WTC11 (cell line): ENCODE data around the gene UBA1. TPM values are rescaled to one million over a fixed set of nuclear protein-coding genes. Genes with fewer than 3 reads are reported as not detected.

Experiments
- ATAC-seq: fragments of 200-7000 bp; cut with Tn5 transposase; 2 replicates; pipeline ENCODE4 v1.10.0; 2021; ENCODE audit warnings: mild to moderate bottlenecking, moderate library complexity
- CTCF ChIA-PET: fragments of 300-600 bp; sonication (Branson Sonifier 250); formaldehyde crosslinking; loops from one replicate; lab custom pipeline; 2021; ENCODE audit warnings: antibody characterized with exemption; lab: Charles Lee
- POLR2A ChIA-PET: fragments of 350-600 bp; sonication (Branson Sonifier 250); formaldehyde crosslinking; loops from one replicate; lab custom pipeline; 2021; ENCODE audit warnings: antibody characterized with exemption; lab: Charles Lee
- DNase-seq: peaks from one replicate; pipeline ENCODE4 v3.0.0; 2021; ENCODE audit warnings: low spot score
- H3K27ac Mint-ChIP-seq: 2 replicates; pipeline ENCODE4 v1.8.0; 2021; ENCODE audit warnings: mixed read lengths
- H3K27me3 Mint-ChIP-seq: 2 replicates; pipeline ENCODE4 v1.8.0; 2021; ENCODE audit warnings: low read depth, mild to moderate bottlenecking, moderate library complexity, mixed read lengths
- H3K36me3 Mint-ChIP-seq: 2 replicates; pipeline ENCODE4 v1.8.0; 2021; ENCODE audit warnings: mixed read lengths
- H3K4me1 Mint-ChIP-seq: 2 replicates; pipeline ENCODE4 v1.8.0; 2022; ENCODE audit warnings: mixed read lengths
- H3K4me3 Mint-ChIP-seq: 2 replicates; pipeline ENCODE4 v1.8.0; 2021; ENCODE audit warnings: mild to moderate bottlenecking, moderate library complexity, mixed read lengths
- H3K9me3 Mint-ChIP-seq: 2 replicates; pipeline ENCODE4 v1.8.0; 2021; ENCODE audit warnings: mixed read lengths
- CBFB ChIP-seq: sonication (generic); formaldehyde crosslinking; IDR thresholded peaks from 2 replicates; pipeline ENCODE4 v1.8.1; 2022; ENCODE audit warnings: mild to moderate bottlenecking, low read depth, missing genetic modification reagents
- CREM ChIP-seq: sonication (generic); formaldehyde crosslinking; IDR thresholded peaks from 2 replicates; pipeline ENCODE4 v1.8.1; 2022; ENCODE audit warnings: mild to moderate bottlenecking, missing genetic modification reagents, moderate library complexity
- ELF4 ChIP-seq: sonication (generic); formaldehyde crosslinking; IDR thresholded peaks from 2 replicates; pipeline ENCODE4 v1.8.1; 2022; ENCODE audit warnings: low read depth, mild to moderate bottlenecking, moderate library complexity, missing genetic modification reagents
- FOXJ3 ChIP-seq: sonication (generic); formaldehyde crosslinking; IDR thresholded peaks from 2 replicates; pipeline ENCODE4 v1.9.0; 2021; ENCODE audit warnings: missing genetic modification reagents, mild to moderate bottlenecking, borderline replicate concordance
- FOXK1 ChIP-seq: sonication (generic); formaldehyde crosslinking; IDR thresholded peaks from 2 replicates; pipeline ENCODE4 v1.8.0; 2022; ENCODE audit warnings: mild to moderate bottlenecking, moderate library complexity, missing genetic modification reagents
- JUN ChIP-seq: sonication (generic); formaldehyde crosslinking; IDR thresholded peaks from 2 replicates; pipeline ENCODE4 v1.8.0; 2023; ENCODE audit warnings: mild to moderate bottlenecking, missing genetic modification reagents
- NR1H2 ChIP-seq: sonication (generic); formaldehyde crosslinking; IDR thresholded peaks from 2 replicates; pipeline ENCODE4 v1.9.0; 2021; ENCODE audit warnings: mild to moderate bottlenecking, moderate library complexity, missing genetic modification reagents
- RELA ChIP-seq: sonication (generic); formaldehyde crosslinking; IDR thresholded peaks from 2 replicates; pipeline ENCODE4 v1.8.1; 2022; ENCODE audit warnings: missing genetic modification reagents, mild to moderate bottlenecking, borderline replicate concordance
- SMAD4 ChIP-seq: sonication (generic); formaldehyde crosslinking; IDR thresholded peaks from 2 replicates; pipeline ENCODE4 v1.8.0; 2022; ENCODE audit warnings: mild to moderate bottlenecking, missing genetic modification reagents
- TEAD1 ChIP-seq: sonication (generic); formaldehyde crosslinking; IDR thresholded peaks from 2 replicates; pipeline ENCODE4 v1.8.0; 2022; ENCODE audit warnings: mild to moderate bottlenecking, missing genetic modification reagents
- ZNF121 ChIP-seq: sonication (generic); formaldehyde crosslinking; IDR thresholded peaks from 2 replicates; pipeline ENCODE4 v1.8.0; 2023; ENCODE audit warnings: missing genetic modification reagents
- ZNF219 ChIP-seq: sonication (generic); formaldehyde crosslinking; IDR thresholded peaks from 2 replicates; pipeline ENCODE4 v1.8.0; 2023; ENCODE audit warnings: missing genetic modification reagents, mild to moderate bottlenecking, borderline replicate concordance
- ZNF281 ChIP-seq: sonication (generic); formaldehyde crosslinking; IDR thresholded peaks from 2 replicates; pipeline ENCODE4 v1.8.0; 2023; ENCODE audit warnings: mild to moderate bottlenecking, missing genetic modification reagents
- ZNF317 ChIP-seq: sonication (generic); formaldehyde crosslinking; IDR thresholded peaks from 2 replicates; pipeline ENCODE4 v1.8.1; 2023; ENCODE audit warnings: low read depth, mild to moderate bottlenecking, moderate library complexity, missing genetic modification reagents, borderline replicate concordance
- ZNF416 ChIP-seq: fragments of 250-450 bp; sonication (Bioruptor Pico); IDR thresholded peaks from 2 replicates; pipeline ENCODE4 v1.9.0; 2021; ENCODE audit warnings: mild to moderate bottlenecking, inconsistent platforms
- ZNF423 ChIP-seq: fragments of 250-450 bp; sonication (Bioruptor Pico); IDR thresholded peaks from 2 replicates; pipeline ENCODE4 v2.1.2; 2022; ENCODE audit warnings: mild to moderate bottlenecking, moderate library complexity
- ZNF671 ChIP-seq: fragments of 250-450 bp; sonication (Bioruptor Pico); IDR thresholded peaks from 2 replicates; pipeline ENCODE4 v1.8.0; 2021; ENCODE audit warnings: mild to moderate bottlenecking
- total RNA-seq: library from RNA; stranded (reverse); gene quantifications from 3 replicates; pipeline ENCODE4 v1.2.3, GENCODE V29; 2021
- TF ChIP-seq, protein P1 (sequence below): fragments of 250-450 bp; sonication (Bioruptor Pico); conservative IDR thresholded peaks from 2 replicates; pipeline ENCODE4 v1.9.0; 2021; ENCODE audit warnings: mild to moderate bottlenecking
- TF ChIP-seq, protein P2 (sequence below): sonication (generic); formaldehyde crosslinking; conservative IDR thresholded peaks from 2 replicates; pipeline ENCODE4 v1.8.1; 2023; ENCODE audit warnings: mild to moderate bottlenecking, low read depth, missing genetic modification reagents, moderate library complexity
- TF ChIP-seq, protein P3 (sequence below): sonication (generic); formaldehyde crosslinking; IDR thresholded peaks from 2 replicates; pipeline ENCODE4 v1.8.0; 2023; ENCODE audit warnings: missing genetic modification reagents, mild to moderate bottlenecking, borderline replicate concordance

Gene UBA1
- total RNA-seq, 1 experiment from 2014 or later, result 379 TPM

- Mint-ChIP-seq H3K4me1 (no peaks in the 10 kb centered on the region), H3K9me3 (0 out of 2 replicates have a peak, but pooled peaks cover 3% of the 10 kb centered on the region), H3K36me3 (peaks cover 26% of the 10 kb centered on the region), H3K4me3 (no peak overlapping the region), H3K27ac (no peak overlapping the region), H3K27me3 (no peaks in the 10 kb centered on the region)
- no peak for TF ChIP-seq TEAD1 (CRISPR knock-in tag)
- no peak for TF ChIP-seq ZNF317 (CRISPR knock-in tag)
- TF ChIP-seq ZNF219 (CRISPR knock-in tag), result no peak
- TF ChIP-seq CBFB (CRISPR knock-in tag), result no peak
- TF ChIP-seq ZNF671 (CRISPR knock-in tag), result no peak
- TF ChIP-seq RELA (CRISPR knock-in tag), result no peak
- no peak for TF ChIP-seq CREM
- TF ChIP-seq, protein P1, sequence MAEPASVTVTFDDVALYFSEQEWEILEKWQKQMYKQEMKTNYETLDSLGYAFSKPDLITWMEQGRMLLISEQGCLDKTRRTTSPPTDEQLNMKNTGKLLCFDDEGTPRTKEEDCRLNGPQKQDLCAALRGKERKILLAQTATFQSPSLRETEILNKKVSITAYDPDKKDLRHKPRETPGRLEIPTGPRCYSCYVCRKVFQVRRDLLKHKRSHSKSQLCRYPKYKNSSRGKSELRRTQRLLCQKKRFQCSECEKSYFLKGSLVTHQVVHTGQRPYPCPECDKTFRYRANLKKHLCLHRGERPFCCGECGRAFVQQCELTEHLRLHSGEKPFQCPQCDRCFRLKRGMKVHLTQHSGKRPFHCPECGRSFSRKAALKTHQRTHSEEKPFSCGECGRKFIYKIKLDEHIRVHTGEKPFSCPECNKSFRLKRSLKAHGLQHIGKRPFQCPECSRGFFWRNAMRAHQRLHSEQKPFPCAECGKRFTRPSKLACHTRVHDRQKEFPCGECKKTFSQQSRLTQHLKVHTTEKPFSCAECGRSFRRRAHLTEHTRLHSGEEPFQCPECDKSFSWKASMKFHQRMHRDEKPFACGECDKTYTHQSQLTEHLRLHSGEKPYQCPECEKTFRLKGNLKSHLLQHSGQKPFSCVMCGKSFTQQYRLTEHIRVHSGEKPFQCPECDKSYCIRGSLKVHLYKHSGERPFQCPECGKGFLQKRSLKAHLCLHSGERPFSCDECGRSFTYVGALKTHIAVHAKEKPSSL (CRISPR knock-in tag), result no peak
- TF ChIP-seq SMAD4 (CRISPR knock-in tag), result no peak
- no peak for TF ChIP-seq ZNF416
- no peak for TF ChIP-seq FOXK1 (CRISPR knock-in tag)
- TF ChIP-seq JUN (CRISPR knock-in tag), result no peak
- no peak for TF ChIP-seq ZNF121 (CRISPR knock-in tag)
- TF ChIP-seq, protein P2, sequence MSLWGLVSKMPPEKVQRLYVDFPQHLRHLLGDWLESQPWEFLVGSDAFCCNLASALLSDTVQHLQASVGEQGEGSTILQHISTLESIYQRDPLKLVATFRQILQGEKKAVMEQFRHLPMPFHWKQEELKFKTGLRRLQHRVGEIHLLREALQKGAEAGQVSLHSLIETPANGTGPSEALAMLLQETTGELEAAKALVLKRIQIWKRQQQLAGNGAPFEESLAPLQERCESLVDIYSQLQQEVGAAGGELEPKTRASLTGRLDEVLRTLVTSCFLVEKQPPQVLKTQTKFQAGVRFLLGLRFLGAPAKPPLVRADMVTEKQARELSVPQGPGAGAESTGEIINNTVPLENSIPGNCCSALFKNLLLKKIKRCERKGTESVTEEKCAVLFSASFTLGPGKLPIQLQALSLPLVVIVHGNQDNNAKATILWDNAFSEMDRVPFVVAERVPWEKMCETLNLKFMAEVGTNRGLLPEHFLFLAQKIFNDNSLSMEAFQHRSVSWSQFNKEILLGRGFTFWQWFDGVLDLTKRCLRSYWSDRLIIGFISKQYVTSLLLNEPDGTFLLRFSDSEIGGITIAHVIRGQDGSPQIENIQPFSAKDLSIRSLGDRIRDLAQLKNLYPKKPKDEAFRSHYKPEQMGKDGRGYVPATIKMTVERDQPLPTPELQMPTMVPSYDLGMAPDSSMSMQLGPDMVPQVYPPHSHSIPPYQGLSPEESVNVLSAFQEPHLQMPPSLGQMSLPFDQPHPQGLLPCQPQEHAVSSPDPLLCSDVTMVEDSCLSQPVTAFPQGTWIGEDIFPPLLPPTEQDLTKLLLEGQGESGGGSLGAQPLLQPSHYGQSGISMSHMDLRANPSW (CRISPR knock-in tag), result no peak
- TF ChIP-seq FOXJ3, result no peak
- TF ChIP-seq ZNF423 (CRISPR knock-in tag), result no peak
- TF ChIP-seq ELF4, result no peak
- TF ChIP-seq ZNF281 (CRISPR knock-in tag), result no peak
- TF ChIP-seq NR1H2 (CRISPR knock-in tag), result no peak
- TF ChIP-seq, protein P3, sequence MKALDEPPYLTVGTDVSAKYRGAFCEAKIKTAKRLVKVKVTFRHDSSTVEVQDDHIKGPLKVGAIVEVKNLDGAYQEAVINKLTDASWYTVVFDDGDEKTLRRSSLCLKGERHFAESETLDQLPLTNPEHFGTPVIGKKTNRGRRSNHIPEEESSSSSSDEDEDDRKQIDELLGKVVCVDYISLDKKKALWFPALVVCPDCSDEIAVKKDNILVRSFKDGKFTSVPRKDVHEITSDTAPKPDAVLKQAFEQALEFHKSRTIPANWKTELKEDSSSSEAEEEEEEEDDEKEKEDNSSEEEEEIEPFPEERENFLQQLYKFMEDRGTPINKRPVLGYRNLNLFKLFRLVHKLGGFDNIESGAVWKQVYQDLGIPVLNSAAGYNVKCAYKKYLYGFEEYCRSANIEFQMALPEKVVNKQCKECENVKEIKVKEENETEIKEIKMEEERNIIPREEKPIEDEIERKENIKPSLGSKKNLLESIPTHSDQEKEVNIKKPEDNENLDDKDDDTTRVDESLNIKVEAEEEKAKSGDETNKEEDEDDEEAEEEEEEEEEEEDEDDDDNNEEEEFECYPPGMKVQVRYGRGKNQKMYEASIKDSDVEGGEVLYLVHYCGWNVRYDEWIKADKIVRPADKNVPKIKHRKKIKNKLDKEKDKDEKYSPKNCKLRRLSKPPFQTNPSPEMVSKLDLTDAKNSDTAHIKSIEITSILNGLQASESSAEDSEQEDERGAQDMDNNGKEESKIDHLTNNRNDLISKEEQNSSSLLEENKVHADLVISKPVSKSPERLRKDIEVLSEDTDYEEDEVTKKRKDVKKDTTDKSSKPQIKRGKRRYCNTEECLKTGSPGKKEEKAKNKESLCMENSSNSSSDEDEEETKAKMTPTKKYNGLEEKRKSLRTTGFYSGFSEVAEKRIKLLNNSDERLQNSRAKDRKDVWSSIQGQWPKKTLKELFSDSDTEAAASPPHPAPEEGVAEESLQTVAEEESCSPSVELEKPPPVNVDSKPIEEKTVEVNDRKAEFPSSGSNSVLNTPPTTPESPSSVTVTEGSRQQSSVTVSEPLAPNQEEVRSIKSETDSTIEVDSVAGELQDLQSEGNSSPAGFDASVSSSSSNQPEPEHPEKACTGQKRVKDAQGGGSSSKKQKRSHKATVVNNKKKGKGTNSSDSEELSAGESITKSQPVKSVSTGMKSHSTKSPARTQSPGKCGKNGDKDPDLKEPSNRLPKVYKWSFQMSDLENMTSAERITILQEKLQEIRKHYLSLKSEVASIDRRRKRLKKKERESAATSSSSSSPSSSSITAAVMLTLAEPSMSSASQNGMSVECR (CRISPR knock-in tag), result no peak
- ATAC-seq (no peak), DNase-seq (no peak)
- ChIA-PET CTCF (no interaction called here), POLR2A (no interaction called here)
These were observed 32.8 kb upstream of the UBA1 start for GRCh38 chrX:47160781-47161180.
